Measurements from ENCODE around the gene DIMT1. TPM values are rescaled to one million over a fixed set of nuclear protein-coding genes. Genes with fewer than 3 reads are reported as not detected.

Gene DIMT1
- total RNA-seq, result 20.2 and 23.4 TPM in 2 replicates

GRCh38 chr5:62403411-62404250 is at the start of gene DIMT1:
DIMT1 (minus strand) TSS chr5:62403905; CDS start chr5:62403772, 133 bp downstream.
- peak; percentile 87 for DNase-seq (ENCODE audit: low read depth)

GRCh38 chr5:62450259-62450658 is 46.6 kb upstream of the DIMT1 start:
- H3K4me3 ChIP-seq (ENCODE audit: low read depth, low read length), result no peak overlapping the region
- no peaks in the 10 kb centered on the region for H3K36me3 ChIP-seq (ENCODE audit: control insufficient read depth, insufficient read depth, low read length)
- no peaks in the 10 kb centered on the region for H3K27me3 ChIP-seq (ENCODE audit: control insufficient read depth, insufficient read depth, low read length)
- TF ChIP-seq CTCF (IDR thresholded peaks at IDR 0.05; ENCODE audit: insufficient read depth, low read length, poor library complexity, severe bottlenecking), result no peak
- no peak for DNase-seq (ENCODE audit: low read depth)

More at GRCh38 chr5:62403411-62404250, at the start of gene DIMT1:
- H3K4me3 ChIP-seq (ENCODE audit: low read depth, low read length), result peak within 1 kb of the TSS; percentile 90
- no peaks in the 10 kb centered on the region for H3K36me3 ChIP-seq (ENCODE audit: control insufficient read depth, insufficient read depth, low read length)
- H3K27me3 ChIP-seq (ENCODE audit: control insufficient read depth, insufficient read depth, low read length), result no peaks in the 10 kb centered on the region
- no peak for TF ChIP-seq CTCF (IDR thresholded peaks at IDR 0.05; ENCODE audit: insufficient read depth, low read length, poor library complexity, severe bottlenecking)

GRCh38 chr5:62448528-62448927 is 44.8 kb upstream of the DIMT1 start:
- Histone ChIP-seq H3K4me3 (ENCODE audit: low read depth, low read length) (no peak overlapping the region), H3K36me3 (ENCODE audit: control insufficient read depth, insufficient read depth, low read length) (no peaks in the 10 kb centered on the region), H3K27me3 (ENCODE audit: control insufficient read depth, insufficient read depth, low read length) (no peaks in the 10 kb centered on the region)
- DNase-seq (ENCODE audit: low read depth), result no peak
- no peak for TF ChIP-seq CTCF (IDR thresholded peaks at IDR 0.05; ENCODE audit: insufficient read depth, low read length, poor library complexity, severe bottlenecking)

- Histone ChIP-seq H3K27me3 (ENCODE audit: control insufficient read depth, insufficient read depth, low read length) (no peaks in the 10 kb centered on the region), H3K36me3 (ENCODE audit: control insufficient read depth, insufficient read depth, low read length) (no peaks in the 10 kb centered on the region), H3K4me3 (ENCODE audit: low read depth, low read length) (no peak overlapping the region)
- DNase-seq (ENCODE audit: low read depth), result no peak
- no peak for TF ChIP-seq CTCF (IDR thresholded peaks at IDR 0.05; ENCODE audit: insufficient read depth, low read length, poor library complexity, severe bottlenecking)
These were observed 28.9 kb upstream of the DIMT1 start for GRCh38 chr5:62432621-62433064.

GRCh38 chr5:62431735-62432620 is 28.3 kb upstream of the DIMT1 start:
- no peaks in the 10 kb centered on the region for H3K27me3 ChIP-seq (ENCODE audit: control insufficient read depth, insufficient read depth, low read length)
- DNase-seq (ENCODE audit: low read depth), result no peak
- no peak overlapping the region for H3K4me3 ChIP-seq (ENCODE audit: low read depth, low read length)
- no peaks in the 10 kb centered on the region for H3K36me3 ChIP-seq (ENCODE audit: control insufficient read depth, insufficient read depth, low read length)
- no peak for TF ChIP-seq CTCF (IDR thresholded peaks at IDR 0.05; ENCODE audit: insufficient read depth, low read length, poor library complexity, severe bottlenecking)

Measured in kidney epithelial cell (primary cell).